K562 (cell line): ENCODE data around the gene SERTAD3. TPM values are rescaled to one million over a fixed set of nuclear protein-coding genes. Genes with fewer than 3 reads are reported as not detected.

ENCODE experiments used
- GABPB1 ChIP-seq: sonication (generic); formaldehyde crosslinking; IDR thresholded peaks from 2 replicates; pipeline ENCODE4 v1.8.0; 2022; ENCODE audit warnings: mild to moderate bottlenecking, missing genetic modification reagents
- KLF6 ChIP-seq: fragments of 250-450 bp; sonication (Bioruptor Pico); IDR thresholded peaks from 2 replicates; pipeline ENCODE4 v1.4.0; 2020; ENCODE audit warnings: mild to moderate bottlenecking, moderate library complexity, borderline replicate concordance
- MYNN ChIP-seq, 2 experiments: sonication (generic); formaldehyde crosslinking in 1 of 2; IDR thresholded peaks; 2 replicates each; pipeline versions ENCODE4 v1.5.0 to v1.6.1; 2016 to 2020; ENCODE audit warnings: antibody characterized with exemption in 1 of 2, missing genetic modification reagents in 1 of 2
- NFIX ChIP-seq: fragments of 250-450 bp; sonication (Bioruptor Pico); IDR thresholded peaks from 2 replicates; pipeline ENCODE4 v1.4.0; 2020; ENCODE audit warnings: low read depth, mild to moderate bottlenecking, moderate library complexity
- NFRKB ChIP-seq: fragments of 450-650 bp; IDR thresholded peaks from 2 replicates; pipeline ENCODE4 v1.6.1; 2016; ENCODE audit warnings: low read depth
- RFX1 ChIP-seq: fragments of 450-650 bp; IDR thresholded peaks from 2 replicates; pipeline ENCODE4 v1.6.1; 2016; ENCODE audit warnings: mild to moderate bottlenecking, moderate library complexity
- SAFB2 ChIP-seq: fragments of 200-400 bp; formaldehyde crosslinking; IDR thresholded peaks from 2 replicates; pipeline ENCODE4 v1.6.1; 2018; ENCODE audit warnings: borderline replicate concordance, low read length, low read depth, moderate library complexity; ENCODE audit not compliant: severe bottlenecking
- SIRT6 ChIP-seq: IDR thresholded peaks from one replicate; pipeline ENCODE4 v1.6.1; 2012; ENCODE audit warnings: low read depth, mild to moderate bottlenecking, control low read depth, inconsistent platforms, low read length, moderate library complexity
- TCF7L2 ChIP-seq: fragments of 150-350 bp; IDR thresholded peaks from 2 replicates; pipeline ENCODE4 v1.6.1; 2016; ENCODE audit warnings: low read depth, mild to moderate bottlenecking, low read length, moderate library complexity
- TSC22D4 ChIP-seq: fragments of 450-650 bp; IDR thresholded peaks from 2 replicates; pipeline ENCODE4 v1.6.1; 2016; ENCODE audit warnings: missing genetic modification characterization, missing biosample characterization, control low read depth
- ZNF121 ChIP-seq: sonication (generic); formaldehyde crosslinking; conservative IDR thresholded peaks from 2 replicates; pipeline ENCODE4 v1.8.0; 2022; ENCODE audit warnings: missing genetic modification reagents
- ZNF140 ChIP-seq: fragments of 250-450 bp; sonication (Bioruptor Pico); IDR thresholded peaks from 2 replicates; pipeline ENCODE4 v1.8.0; 2021; ENCODE audit warnings: moderate library complexity, mild to moderate bottlenecking, inconsistent platforms
- ZNF184 ChIP-seq: sonication (generic); formaldehyde crosslinking; IDR thresholded peaks from 2 replicates; pipeline ENCODE4 v1.5.0; 2020; ENCODE audit warnings: missing genetic modification reagents
- ZNF561 ChIP-seq: fragments of 450-650 bp; formaldehyde crosslinking; conservative IDR thresholded peaks from 2 replicates; pipeline ENCODE4 v1.4.0; 2020; ENCODE audit warnings: mild to moderate bottlenecking, moderate library complexity
- polyA plus RNA-seq, 8 experiments: library from polyadenylated mRNA; depleted of rRNA in 4 of 8; stranded (reverse) in 5 of 8; unstranded in 3 of 8; fragments of >200 nt; fragmentation: Nextera tagmentation in 2 of 8; fragmentation: Illumina TruSeq in 1 of 8; extraction: Ambion mirVana in 2 of 8; extraction: Trizol in 1 of 8; gene quantifications; 2 replicates each; pipeline versions ENCODE4 v1.2.1 to v1.2.3, GENCODE V29; 2011 to 2014; ENCODE audit warnings: inconsistent platforms in 1 of 8, missing spikeins in 1 of 8
- total RNA-seq, 7 experiments: library from RNA; depleted of rRNA in 6 of 7; stranded (reverse); fragments of >200 nt in 6 of 7; fragmentation: Illumina TruSeq in 2 of 7; extraction: Trizol in 2 of 7; gene quantifications; 2 replicates each; pipeline versions ENCODE4 v1.2.1 to v1.2.3, GENCODE V29; 2011 to 2021; ENCODE audit warnings: low replicate concordance in 1 of 7
- TF ChIP-seq, protein P1 (sequence below): sonication (generic); formaldehyde crosslinking; IDR thresholded peaks from 2 replicates; pipeline ENCODE4 v1.8.0; 2022; ENCODE audit warnings: mild to moderate bottlenecking, missing genetic modification reagents
- TF ChIP-seq, protein P2 (sequence below): sonication (generic); formaldehyde crosslinking; IDR thresholded peaks from 2 replicates; pipeline ENCODE4 v1.8.0; 2022; ENCODE audit warnings: missing genetic modification reagents, mild to moderate bottlenecking, borderline replicate concordance
- TF ChIP-seq, protein P3 (sequence below), 2 experiments: fragments of 450-650 bp in 1 of 2; IDR thresholded peaks; 2 replicates each; pipeline ENCODE4 v1.6.1; 2011 to 2017; ENCODE audit warnings: low read depth in 2 of 2, antibody characterized with exemption in 1 of 2, borderline replicate concordance in 1 of 2, low read length in 1 of 2, mild to moderate bottlenecking in 1 of 2, mixed read lengths in 1 of 2; ENCODE audit not compliant: control insufficient read depth in 1 of 2
- TF ChIP-seq, protein P4 (sequence below): sonication (generic); formaldehyde crosslinking; IDR thresholded peaks from 2 replicates; pipeline ENCODE4 v1.8.0; 2023; ENCODE audit warnings: mild to moderate bottlenecking, missing genetic modification reagents

Gene SERTAD3
- total and polyA plus RNA-seq, 9 of the 15 experiments (the other 6 are each of a cell fraction or from before 2014, with no cell fraction given), result 5.4 to 28.9 (median 17.5) TPM

DNA sequence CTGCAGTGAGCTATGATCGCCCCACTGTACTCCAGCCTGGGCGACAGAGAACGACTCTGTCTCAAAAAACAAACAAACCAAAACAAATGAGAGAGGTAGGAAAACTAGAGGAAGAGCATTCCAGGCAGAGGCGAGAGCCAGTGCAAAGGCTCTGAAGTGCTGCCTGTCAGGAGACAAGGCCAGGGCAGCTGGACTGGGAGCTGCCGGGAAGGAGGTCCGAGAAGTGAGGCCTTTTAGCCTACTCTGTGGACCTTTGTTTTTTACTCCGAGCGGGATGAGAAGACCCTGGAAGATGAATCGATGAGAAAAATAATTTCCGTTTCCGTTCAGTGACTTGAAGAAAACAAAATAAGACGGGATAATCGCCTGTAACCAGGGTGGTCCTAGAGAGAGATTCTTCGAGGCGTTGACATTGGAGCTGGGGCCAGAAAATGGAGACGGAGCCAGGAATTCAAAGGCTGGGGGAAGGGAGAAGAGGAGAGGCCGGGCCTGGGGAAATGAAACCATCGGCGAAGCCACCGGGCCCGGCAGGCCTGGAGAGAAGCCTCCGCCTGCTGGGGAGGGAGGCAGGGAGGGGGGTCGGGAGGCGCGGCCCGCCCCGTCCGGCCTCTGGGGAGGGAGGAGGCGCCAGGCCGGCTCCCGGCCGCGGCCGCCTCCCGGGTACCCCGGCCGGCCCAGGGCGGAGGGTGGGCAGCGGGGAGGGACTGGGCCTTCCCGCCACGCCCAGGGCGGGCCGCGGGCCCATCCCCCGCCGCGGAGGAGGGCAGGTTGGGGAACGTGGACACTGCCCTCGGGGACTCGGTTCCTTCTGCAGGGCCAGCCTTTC lies 10.5 kb downstream of the SERTAD3 start (continued):
- TF ChIP-seq, protein P1, sequence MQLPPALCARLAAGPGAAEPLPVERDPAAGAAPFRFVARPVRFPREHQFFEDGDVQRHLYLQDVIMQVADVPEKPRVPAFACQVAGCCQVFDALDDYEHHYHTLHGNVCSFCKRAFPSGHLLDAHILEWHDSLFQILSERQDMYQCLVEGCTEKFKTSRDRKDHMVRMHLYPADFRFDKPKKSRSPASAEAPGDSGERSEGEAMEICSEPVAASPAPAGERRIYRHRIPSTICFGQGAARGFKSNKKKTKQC (CRISPR knock-in tag), result no peak
- TF ChIP-seq NFRKB (peak; percentile 97), ZNF561 (CRISPR knock-in tag) (no peak), ZNF184 (CRISPR knock-in tag) (no peak), TSC22D4 (tag) (no peak), RFX1 (no peak), SAFB2 (no peak), KLF6 (CRISPR knock-in tag) (peak; percentile 41; the same call in 1 of the 2 replicates), MYNN (IDR thresholded peaks at IDR 0.05) (peak; percentile 64; the same call in 1 of the 2 replicates), MYNN (CRISPR knock-in tag; IDR thresholded peaks at IDR 0.05) (no peak), ZNF121 (no peak), NFIX (CRISPR knock-in tag) (no peak), SIRT6 (no peak), TCF7L2 (no peak), GABPB1 (no peak; the same call in 1 of the 2 replicates), ZNF140 (CRISPR knock-in tag) (no peak)
- TF ChIP-seq, protein P2, sequence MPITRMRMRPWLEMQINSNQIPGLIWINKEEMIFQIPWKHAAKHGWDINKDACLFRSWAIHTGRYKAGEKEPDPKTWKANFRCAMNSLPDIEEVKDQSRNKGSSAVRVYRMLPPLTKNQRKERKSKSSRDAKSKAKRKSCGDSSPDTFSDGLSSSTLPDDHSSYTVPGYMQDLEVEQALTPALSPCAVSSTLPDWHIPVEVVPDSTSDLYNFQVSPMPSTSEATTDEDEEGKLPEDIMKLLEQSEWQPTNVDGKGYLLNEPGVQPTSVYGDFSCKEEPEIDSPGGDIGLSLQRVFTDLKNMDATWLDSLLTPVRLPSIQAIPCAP (CRISPR knock-in tag), result no peak
- TF ChIP-seq, protein P3, sequence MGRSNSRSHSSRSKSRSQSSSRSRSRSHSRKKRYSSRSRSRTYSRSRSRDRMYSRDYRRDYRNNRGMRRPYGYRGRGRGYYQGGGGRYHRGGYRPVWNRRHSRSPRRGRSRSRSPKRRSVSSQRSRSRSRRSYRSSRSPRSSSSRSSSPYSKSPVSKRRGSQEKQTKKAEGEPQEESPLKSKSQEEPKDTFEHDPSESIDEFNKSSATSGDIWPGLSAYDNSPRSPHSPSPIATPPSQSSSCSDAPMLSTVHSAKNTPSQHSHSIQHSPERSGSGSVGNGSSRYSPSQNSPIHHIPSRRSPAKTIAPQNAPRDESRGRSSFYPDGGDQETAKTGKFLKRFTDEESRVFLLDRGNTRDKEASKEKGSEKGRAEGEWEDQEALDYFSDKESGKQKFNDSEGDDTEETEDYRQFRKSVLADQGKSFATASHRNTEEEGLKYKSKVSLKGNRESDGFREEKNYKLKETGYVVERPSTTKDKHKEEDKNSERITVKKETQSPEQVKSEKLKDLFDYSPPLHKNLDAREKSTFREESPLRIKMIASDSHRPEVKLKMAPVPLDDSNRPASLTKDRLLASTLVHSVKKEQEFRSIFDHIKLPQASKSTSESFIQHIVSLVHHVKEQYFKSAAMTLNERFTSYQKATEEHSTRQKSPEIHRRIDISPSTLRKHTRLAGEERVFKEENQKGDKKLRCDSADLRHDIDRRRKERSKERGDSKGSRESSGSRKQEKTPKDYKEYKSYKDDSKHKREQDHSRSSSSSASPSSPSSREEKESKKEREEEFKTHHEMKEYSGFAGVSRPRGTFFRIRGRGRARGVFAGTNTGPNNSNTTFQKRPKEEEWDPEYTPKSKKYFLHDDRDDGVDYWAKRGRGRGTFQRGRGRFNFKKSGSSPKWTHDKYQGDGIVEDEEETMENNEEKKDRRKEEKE (IDR thresholded peaks at IDR 0.05; ENCODE audit: borderline replicate concordance in 1 of 2, control insufficient read depth in 1 of 2, low read depth in 2 of 2, low read length in 1 of 2), result no peak
- TF ChIP-seq, protein P4, sequence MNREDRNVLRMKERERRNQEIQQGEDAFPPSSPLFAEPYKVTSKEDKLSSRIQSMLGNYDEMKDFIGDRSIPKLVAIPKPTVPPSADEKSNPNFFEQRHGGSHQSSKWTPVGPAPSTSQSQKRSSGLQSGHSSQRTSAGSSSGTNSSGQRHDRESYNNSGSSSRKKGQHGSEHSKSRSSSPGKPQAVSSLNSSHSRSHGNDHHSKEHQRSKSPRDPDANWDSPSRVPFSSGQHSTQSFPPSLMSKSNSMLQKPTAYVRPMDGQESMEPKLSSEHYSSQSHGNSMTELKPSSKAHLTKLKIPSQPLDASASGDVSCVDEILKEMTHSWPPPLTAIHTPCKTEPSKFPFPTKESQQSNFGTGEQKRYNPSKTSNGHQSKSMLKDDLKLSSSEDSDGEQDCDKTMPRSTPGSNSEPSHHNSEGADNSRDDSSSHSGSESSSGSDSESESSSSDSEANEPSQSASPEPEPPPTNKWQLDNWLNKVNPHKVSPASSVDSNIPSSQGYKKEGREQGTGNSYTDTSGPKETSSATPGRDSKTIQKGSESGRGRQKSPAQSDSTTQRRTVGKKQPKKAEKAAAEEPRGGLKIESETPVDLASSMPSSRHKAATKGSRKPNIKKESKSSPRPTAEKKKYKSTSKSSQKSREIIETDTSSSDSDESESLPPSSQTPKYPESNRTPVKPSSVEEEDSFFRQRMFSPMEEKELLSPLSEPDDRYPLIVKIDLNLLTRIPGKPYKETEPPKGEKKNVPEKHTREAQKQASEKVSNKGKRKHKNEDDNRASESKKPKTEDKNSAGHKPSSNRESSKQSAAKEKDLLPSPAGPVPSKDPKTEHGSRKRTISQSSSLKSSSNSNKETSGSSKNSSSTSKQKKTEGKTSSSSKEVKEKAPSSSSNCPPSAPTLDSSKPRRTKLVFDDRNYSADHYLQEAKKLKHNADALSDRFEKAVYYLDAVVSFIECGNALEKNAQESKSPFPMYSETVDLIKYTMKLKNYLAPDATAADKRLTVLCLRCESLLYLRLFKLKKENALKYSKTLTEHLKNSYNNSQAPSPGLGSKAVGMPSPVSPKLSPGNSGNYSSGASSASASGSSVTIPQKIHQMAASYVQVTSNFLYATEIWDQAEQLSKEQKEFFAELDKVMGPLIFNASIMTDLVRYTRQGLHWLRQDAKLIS (CRISPR knock-in tag), result no peak
